GM23248 (cell line): ENCODE measurements around the gene NUDT6.

Source experiments
- EZH2 ChIP-seq: fragments of 200-600 bp; sonication (generic); IDR thresholded peaks from 2 replicates; pipeline ENCODE4 v1.6.1; 2018; ENCODE audit warnings: antibody characterized with exemption, mild to moderate bottlenecking; ENCODE audit not compliant: insufficient read depth, poor library complexity, severe bottlenecking
- EZH2phosphoT487 ChIP-seq: fragments of 200-600 bp; sonication (generic); IDR thresholded peaks from 2 replicates; pipeline ENCODE4 v1.6.1; 2018; ENCODE audit warnings: antibody characterized with exemption, moderate library complexity, mild to moderate bottlenecking, low read depth; ENCODE audit not compliant: insufficient read depth

GRCh38 chr4:122960611-122961000 is 38.2 kb upstream of the NUDT6 start:
- no peak for TF ChIP-seq EZH2phosphoT487
- no peak for TF ChIP-seq EZH2
